Right atrium auricular region (tissue), 2 donors: ENCODE data around the gene SLC35B1. TPM values are rescaled to one million over a fixed set of nuclear protein-coding genes. Genes with fewer than 3 reads are reported as not detected.

ENCODE experiments used
- DNase-seq: peaks from one replicate; pipeline ENCODE4 v3.0.0-alpha.2; 2019; ENCODE audit warnings: low spot score
- H3K27ac ChIP-seq, 2 donors: fragments of 200-600 bp; sonication (generic); 1 replicate in 1 of 2; 2 replicates in 1 of 2; pipeline ENCODE4 v1.5.1; 2016 to 2019
- H3K27me3 ChIP-seq, 2 donors: fragments of 200-600 bp; sonication (generic); one replicate each; pipeline versions ENCODE4 v1.5.1 to v1.6.0; 2017 to 2019
- H3K36me3 ChIP-seq: fragments of 200-600 bp; sonication (generic); one replicate; pipeline ENCODE4 v1.5.1; 2016
- H3K4me1 ChIP-seq, 2 donors: fragments of 200-600 bp; sonication (generic); one replicate each; pipeline versions ENCODE4 v1.5.1 to v1.6.0; 2017 to 2019
- H3K4me3 ChIP-seq, 2 donors: fragments of 200-600 bp; sonication (generic); 1 replicate in 1 of 2; 2 replicates in 1 of 2; pipeline ENCODE4 v1.5.1; 2017 to 2019; ENCODE audit warnings: mild to moderate bottlenecking in 1 of 2, moderate library complexity in 1 of 2
- H3K9me3 ChIP-seq, 2 donors: fragments of 200-600 bp; sonication (generic); one replicate each; pipeline ENCODE4 v1.5.1; 2019
- total RNA-seq, 2 donors: library from RNA; depleted of rRNA; stranded (reverse); fragments of >200 nt; gene quantifications; one replicate each; pipeline ENCODE4 v1.1.0, GENCODE V29; 2016
- TF ChIP-seq, protein P1 (sequence below), 2 donors: fragments of 200-600 bp; sonication (generic); IDR thresholded peaks; one replicate each; pipeline ENCODE4 v1.5.1; 2019; ENCODE audit warnings: antibody characterized with exemption in 2 of 2

The SLC35B1 gene
- total RNA-seq, 2 donors from 2014 or later: 54.1 to 83.6 TPM

DNA sequence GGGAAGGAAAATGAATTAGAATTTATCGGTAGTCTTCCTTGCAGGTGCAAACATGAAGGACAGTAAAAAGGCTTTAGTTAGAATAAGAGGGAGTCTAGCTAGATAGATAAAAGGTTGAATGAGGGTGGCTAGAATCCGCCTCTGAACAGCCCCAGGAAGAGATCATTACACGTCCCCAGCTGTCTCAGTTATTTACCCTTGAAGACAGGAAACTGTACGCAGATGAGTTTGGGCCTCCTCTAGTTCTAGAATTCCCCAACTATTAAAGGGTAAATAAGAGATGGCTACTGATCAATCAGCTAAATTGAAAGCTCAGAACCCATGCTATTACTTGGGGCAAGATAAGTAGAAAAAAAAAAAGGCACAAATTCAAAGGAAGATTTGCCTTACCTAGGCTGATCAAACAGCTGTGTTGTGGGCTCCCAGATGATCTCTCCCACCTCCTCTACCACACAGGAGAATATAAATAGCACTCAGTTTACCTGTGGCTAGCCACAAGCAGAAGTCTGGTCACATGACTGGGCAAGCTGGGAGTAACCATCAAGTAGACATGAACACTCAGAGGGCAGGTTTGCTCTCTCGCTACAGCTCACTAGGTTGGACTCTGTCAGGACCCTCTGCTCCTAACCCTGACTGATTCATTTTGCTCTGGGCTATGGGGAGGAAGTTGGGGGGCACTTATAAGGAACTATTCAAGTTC, 39.2 kb upstream of the SLC35B1 start:
- H3K27me3 ChIP-seq: no peaks in the 10 kb centered on the region
- H3K4me1 ChIP-seq: peaks cover 0 to 30% of the 10 kb centered on the region in 2 donors
- H3K36me3 ChIP-seq: no peaks in the 10 kb centered on the region
- DNase-seq: no peak
- TF ChIP-seq, protein P1, sequence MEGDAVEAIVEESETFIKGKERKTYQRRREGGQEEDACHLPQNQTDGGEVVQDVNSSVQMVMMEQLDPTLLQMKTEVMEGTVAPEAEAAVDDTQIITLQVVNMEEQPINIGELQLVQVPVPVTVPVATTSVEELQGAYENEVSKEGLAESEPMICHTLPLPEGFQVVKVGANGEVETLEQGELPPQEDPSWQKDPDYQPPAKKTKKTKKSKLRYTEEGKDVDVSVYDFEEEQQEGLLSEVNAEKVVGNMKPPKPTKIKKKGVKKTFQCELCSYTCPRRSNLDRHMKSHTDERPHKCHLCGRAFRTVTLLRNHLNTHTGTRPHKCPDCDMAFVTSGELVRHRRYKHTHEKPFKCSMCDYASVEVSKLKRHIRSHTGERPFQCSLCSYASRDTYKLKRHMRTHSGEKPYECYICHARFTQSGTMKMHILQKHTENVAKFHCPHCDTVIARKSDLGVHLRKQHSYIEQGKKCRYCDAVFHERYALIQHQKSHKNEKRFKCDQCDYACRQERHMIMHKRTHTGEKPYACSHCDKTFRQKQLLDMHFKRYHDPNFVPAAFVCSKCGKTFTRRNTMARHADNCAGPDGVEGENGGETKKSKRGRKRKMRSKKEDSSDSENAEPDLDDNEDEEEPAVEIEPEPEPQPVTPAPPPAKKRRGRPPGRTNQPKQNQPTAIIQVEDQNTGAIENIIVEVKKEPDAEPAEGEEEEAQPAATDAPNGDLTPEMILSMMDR (IDR thresholded peaks at IDR 0.05): no peak
- H3K4me3 ChIP-seq: no peak overlapping the region
- H3K9me3 ChIP-seq: no peaks in the 10 kb centered on the region
- H3K27ac ChIP-seq: no peak overlapping the region

DNA sequence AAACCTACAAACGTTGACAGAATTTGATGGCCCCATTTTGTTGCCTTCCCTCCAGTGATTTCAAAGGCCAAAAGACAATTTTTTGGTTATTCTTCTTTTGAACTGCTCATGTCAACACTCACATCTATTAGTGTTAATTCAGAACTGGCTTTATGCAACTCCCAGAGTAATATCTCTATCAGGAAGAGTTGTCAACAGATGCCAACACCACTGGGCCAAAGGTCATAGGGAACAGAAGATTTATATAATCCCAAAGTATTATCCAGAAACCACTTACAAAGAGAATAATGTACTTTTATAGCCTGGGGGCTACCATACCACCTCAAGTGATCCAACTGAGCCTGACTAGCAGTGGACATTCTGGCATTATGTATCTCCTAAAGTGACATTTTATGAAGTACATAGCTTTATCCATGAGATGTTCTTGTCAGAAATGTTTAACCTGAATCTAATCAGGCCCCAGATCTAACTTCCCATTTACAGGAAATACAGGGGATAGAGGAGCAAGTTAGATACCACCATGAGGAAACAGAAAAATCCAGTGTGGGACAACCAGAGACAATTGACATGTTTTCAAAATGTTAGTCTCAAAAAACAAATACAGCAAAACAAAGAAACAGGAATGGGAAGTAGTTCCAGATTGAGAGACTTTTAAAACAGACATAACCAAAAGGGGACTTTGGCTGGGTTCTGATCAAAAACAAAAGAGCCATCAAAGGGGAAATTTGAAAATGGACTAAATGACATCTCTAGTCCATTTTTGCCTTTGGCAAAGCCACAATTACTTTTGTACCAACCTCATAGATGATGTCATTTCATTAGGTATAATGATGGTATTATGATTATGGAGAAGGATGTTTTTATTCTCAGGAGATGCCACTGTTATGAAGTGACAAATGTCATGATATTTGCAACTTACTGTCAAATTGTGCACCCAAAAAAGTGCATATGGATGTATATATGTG, 37.7 kb upstream of the SLC35B1 start:
- Histone ChIP-seq H3K27me3 (no peaks in the 10 kb centered on the region), H3K4me3 (no peak overlapping the region), H3K36me3 (no peaks in the 10 kb centered on the region), H3K4me1 (peaks cover 0 to 44% of the 10 kb centered on the region in 2 donors), H3K27ac (no peak overlapping the region), H3K9me3 (no peaks in the 10 kb centered on the region)
- TF ChIP-seq, protein P1 (IDR thresholded peaks at IDR 0.05): no peak
- no peak for DNase-seq

DNA sequence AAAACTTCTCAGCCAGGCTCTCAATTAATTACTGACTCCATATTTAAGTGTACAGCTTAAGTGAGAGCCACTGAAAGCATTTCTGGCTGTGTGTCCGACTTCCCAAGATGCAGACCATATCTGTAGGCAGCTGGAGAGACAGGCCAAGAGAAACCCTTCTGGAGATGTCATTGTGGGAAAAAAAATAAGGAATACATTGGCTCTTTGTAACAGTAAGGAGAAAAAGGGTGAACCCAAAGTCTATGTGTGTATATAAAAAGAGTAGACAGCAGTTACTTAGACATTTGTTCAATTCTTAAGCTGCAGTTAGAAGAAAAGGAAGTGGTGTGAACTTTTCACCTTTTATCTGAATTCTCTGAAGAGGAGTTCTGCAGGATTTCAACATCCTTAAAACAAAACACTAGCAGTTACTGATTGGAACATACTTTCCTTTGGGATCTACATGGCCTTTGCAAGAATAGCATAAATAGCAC, 34.4 kb upstream of the SLC35B1 start:
- Histone ChIP-seq H3K4me3 (no peak overlapping the region), H3K36me3 (no peaks in the 10 kb centered on the region), H3K27me3 (no peaks in the 10 kb centered on the region), H3K27ac (peak overlapping the region; percentile 65 to 83), H3K9me3 (no peaks in the 10 kb centered on the region), H3K4me1 (peaks cover 0 to 58% of the 10 kb centered on the region in 2 donors)
- no peak for DNase-seq
- TF ChIP-seq, protein P1 (IDR thresholded peaks at IDR 0.05): no peak

DNA sequence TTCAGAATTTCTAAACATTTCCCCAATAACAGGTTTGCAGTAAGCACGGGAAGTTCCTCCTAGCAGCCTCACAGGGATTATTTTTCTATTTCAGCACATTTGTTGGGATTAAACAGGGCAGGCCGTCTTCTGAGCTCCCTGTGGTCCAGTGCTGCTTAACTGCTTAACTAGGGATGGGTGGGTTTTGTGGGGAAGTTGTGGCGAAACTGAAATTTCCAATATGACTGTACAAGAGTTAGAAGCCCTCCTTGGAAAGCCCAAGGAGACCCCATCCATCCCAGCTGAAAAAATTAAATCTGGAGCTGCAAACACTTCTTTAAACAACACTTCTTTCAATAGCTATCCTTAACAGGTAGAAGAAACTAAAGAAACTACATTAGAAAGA, 33.9 kb upstream of the SLC35B1 start:
- H3K36me3 ChIP-seq: no peaks in the 10 kb centered on the region
- peak overlapping the region; percentile 65 to 83 for H3K27ac ChIP-seq
- TF ChIP-seq, protein P1 (IDR thresholded peaks at IDR 0.05): no peak
- no peak overlapping the region for H3K4me3 ChIP-seq
- H3K4me1 ChIP-seq: peaks cover 0 to 54% of the 10 kb centered on the region in 2 donors
- no peaks in the 10 kb centered on the region for H3K9me3 ChIP-seq
- no peak for DNase-seq
- no peaks in the 10 kb centered on the region for H3K27me3 ChIP-seq

DNA sequence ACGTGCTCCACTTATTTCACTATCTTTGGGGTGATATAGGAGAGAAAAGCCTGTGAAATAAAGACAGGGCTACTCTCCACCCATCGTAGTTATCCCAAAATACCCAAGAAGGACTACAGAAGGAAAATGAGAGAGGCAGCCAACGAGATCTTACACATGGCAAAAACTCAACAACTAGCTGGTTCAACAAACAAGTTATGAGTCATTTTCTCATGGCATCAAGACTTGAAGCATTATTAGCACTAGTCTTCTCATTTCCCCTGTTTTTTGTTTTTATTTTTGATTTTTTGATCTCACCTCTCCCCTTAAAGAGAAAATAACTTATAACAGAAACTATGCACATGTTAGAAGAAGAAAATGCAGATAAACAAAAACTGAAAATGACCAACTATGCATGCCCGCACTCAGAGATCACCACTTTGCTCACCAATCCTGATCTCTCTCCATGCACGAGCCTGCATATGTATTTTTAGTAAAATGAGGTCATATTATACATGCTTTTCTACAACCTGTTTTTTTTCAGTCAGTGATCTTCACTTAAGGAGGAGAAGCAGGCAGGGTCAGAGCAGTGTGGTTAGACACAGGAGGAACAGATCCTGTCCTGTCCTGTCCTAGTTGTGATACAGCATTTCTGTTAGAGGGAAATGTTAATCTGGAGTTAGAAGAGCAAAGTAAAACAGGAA, 33.4 kb upstream of the SLC35B1 start:
- H3K36me3 ChIP-seq: no peaks in the 10 kb centered on the region
- H3K27me3 ChIP-seq: no peaks in the 10 kb centered on the region
- TF ChIP-seq, protein P1 (IDR thresholded peaks at IDR 0.05): no peak
- no peaks in the 10 kb centered on the region for H3K9me3 ChIP-seq
- H3K4me3 ChIP-seq: no peak overlapping the region
- H3K27ac ChIP-seq: peak overlapping the region; percentile 65 to 83
- H3K4me1 ChIP-seq: peaks cover 0 to 54% of the 10 kb centered on the region in 2 donors
- no peak for DNase-seq
